GM18867 (cell line): ENCODE measurements around the gene SGPL1.

Source experiments
- ATAC-seq: cut with Tn5 transposase; IDR thresholded peaks from one replicate; pipeline ENCODE4 v1.9.1; 2021; ENCODE audit warnings: mild to moderate bottlenecking, moderate library complexity; ENCODE audit not compliant: unreplicated experiment

The SGPL1 gene

GRCh38 chr10:70903262-70903921 lies 87.6 kb downstream of the SGPL1 start:
- ATAC-seq = no peak

- ATAC-seq = no peak
These were observed 89.6 kb downstream of the SGPL1 start for GRCh38 chr10:70905071-70906021.

GRCh38 chr10:70906031-70906783 lies 90.5 kb downstream of the SGPL1 start:
- ATAC-seq = no peak

- ATAC-seq = no peak
These were observed 91.3 kb downstream of the SGPL1 start for GRCh38 chr10:70906953-70907636.

- ATAC-seq = no peak
These were observed 92.1 kb downstream of the SGPL1 start for GRCh38 chr10:70907637-70908405.

GRCh38 chr10:70908406-70909296 lies 92.9 kb downstream of the SGPL1 start:
- ATAC-seq = no peak

GRCh38 chr10:70909326-70909935 lies 93.7 kb downstream of the SGPL1 start:
- ATAC-seq = no peak

- no peak for ATAC-seq
These were observed 95.0 kb downstream of the SGPL1 start for GRCh38 chr10:70910486-70911341.

GRCh38 chr10:70911386-70911785 lies 95.6 kb downstream of the SGPL1 start:
- no peak for ATAC-seq

GRCh38 chr10:70912556-70912955 lies 96.8 kb downstream of the SGPL1 start:
- no peak for ATAC-seq

GRCh38 chr10:70913191-70913892 lies 97.6 kb downstream of the SGPL1 start:
- no peak for ATAC-seq

GRCh38 chr10:70913893-70914240 lies 98.1 kb downstream of the SGPL1 start:
- no peak for ATAC-seq

- no peak for ATAC-seq
These were observed 98.6 kb downstream of the SGPL1 start for GRCh38 chr10:70914316-70914864.

GRCh38 chr10:70915206-70915605 lies 99.5 kb downstream of the SGPL1 start:
- ATAC-seq = no peak

- no peak for ATAC-seq
These were observed 100.1 kb downstream of the SGPL1 start for GRCh38 chr10:70915806-70916205.

GRCh38 chr10:70916241-70916640 lies 100.5 kb downstream of the SGPL1 start:
- no peak for ATAC-seq

GRCh38 chr10:70917226-70917625 lies 101.5 kb downstream of the SGPL1 start:
- no peak for ATAC-seq
